Common myeloid progenitor, CD34-positive (primary cell): Measurements from ENCODE around the gene ASTN2.
A peak's percentile ranks its signal among the peaks of the same experiment; 100 is the strongest.

Experiments
- CTCF ChIA-PET: fragments of 350-600 bp; sonication (Branson Sonifier 250); formaldehyde crosslinking; loops from one replicate; lab custom pipeline; 2021; ENCODE audit warnings: antibody characterized with exemption; lab: Charles Lee
- POLR2A ChIA-PET: fragments of 350-600 bp; sonication (Branson Sonifier 250); formaldehyde crosslinking; loops from one replicate; lab custom pipeline; 2021; ENCODE audit warnings: antibody characterized with exemption; lab: Charles Lee
- DNase-seq, 3 donors: peaks; one replicate each; pipeline versions ENCODE4 v3.0.0 to v3.0.0-alpha.2; 2013
- H3K27ac ChIP-seq, 2 experiments: 1 replicate in 1 of 2; 2 replicates in 1 of 2; pipeline ENCODE4 v1.7.0; 2013; ENCODE audit warnings: inconsistent platforms in 2 of 2, low read length in 2 of 2, mild to moderate bottlenecking in 2 of 2, low read depth in 1 of 2, moderate library complexity in 1 of 2; ENCODE audit not compliant: severe bottlenecking in 2 of 2, insufficient read depth in 1 of 2, poor library complexity in 1 of 2
- H3K27me3 ChIP-seq, 5 experiments: replicated peaks in 2 of 5; 1 replicate in 3 of 5; 2 replicates in 2 of 5; pipeline versions ENCODE4 v1.6.1 to v1.7.0; 2013; ENCODE audit warnings: low read length in 4 of 5, mild to moderate bottlenecking in 2 of 5, moderate library complexity in 2 of 5, inconsistent platforms in 1 of 5; ENCODE audit not compliant: insufficient read depth in 5 of 5, control insufficient read depth in 4 of 5
- H3K36me3 ChIP-seq, 4 experiments: 1 replicate in 2 of 4; 2 replicates in 2 of 4; pipeline versions ENCODE4 v1.6.1 to v1.7.0; 2013; ENCODE audit warnings: low read length in 3 of 4, control low read depth in 1 of 4, mild to moderate bottlenecking in 1 of 4; ENCODE audit not compliant: control insufficient read depth in 4 of 4, insufficient read depth in 4 of 4
- H3K4me1 ChIP-seq, 4 experiments: 1 replicate in 3 of 4; 2 replicates in 1 of 4; pipeline versions ENCODE4 v1.6.1 to v1.7.1; 2013; ENCODE audit warnings: low read length in 3 of 4, mild to moderate bottlenecking in 3 of 4, control low read depth in 1 of 4, inconsistent platforms in 1 of 4, moderate library complexity in 1 of 4; ENCODE audit not compliant: control insufficient read depth in 4 of 4, insufficient read depth in 4 of 4; ENCODE audit errors: control extremely low read depth in 1 of 4
- H3K4me3 ChIP-seq, 7 experiments: 1 replicate in 4 of 7; 2 replicates in 3 of 7; pipeline versions ENCODE4 v1.5.1 to v1.7.0; 2013; ENCODE audit warnings: mild to moderate bottlenecking in 7 of 7, low read length in 6 of 7, moderate library complexity in 6 of 7, inconsistent platforms in 2 of 7, low read depth in 2 of 7, control low read depth in 1 of 7; ENCODE audit not compliant: insufficient read depth in 4 of 7, control insufficient read depth in 1 of 7; ENCODE audit errors: extremely low read depth in 1 of 7
- H3K9me3 ChIP-seq, 5 experiments: 1 replicate in 4 of 5; 2 replicates in 1 of 5; pipeline versions ENCODE4 v1.6.1 to v1.7.1; 2013; ENCODE audit warnings: low read length in 4 of 5, mild to moderate bottlenecking in 2 of 5, inconsistent platforms in 1 of 5, low read depth in 1 of 5, moderate library complexity in 1 of 5; ENCODE audit not compliant: control insufficient read depth in 4 of 5, insufficient read depth in 2 of 5; ENCODE audit errors: control extremely low read depth in 1 of 5
- WGBS: methylation state at CpG from one replicate; pipeline ENCODE4 v1.1.5; 2013; ENCODE audit not compliant: insufficient coverage; 5-methylcytosine and 5-hydroxymethylcytosine counted together

Gene ASTN2

GRCh38 chr9:117116084-117116483, 298.8 kb downstream of the ASTN2 start:
- ChIA-PET CTCF (interaction anchor here (2.4 kb wide), 1 partner anchor 11 kb away, joined by 6 read pairs; no protein-coding TSS in a partner anchor), POLR2A (no interaction called here)
- no peaks in the 10 kb centered on the region for H3K4me1 ChIP-seq
- H3K36me3 ChIP-seq = no peaks in the 10 kb centered on the region
- no peak for DNase-seq
- no peak overlapping the region for H3K4me3 ChIP-seq
- no peaks in the 10 kb centered on the region for H3K27me3 ChIP-seq
- H3K27ac ChIP-seq = no peak overlapping the region
- H3K9me3 ChIP-seq = no peaks in the 10 kb centered on the region

GRCh38 chr9:117114768-117115167, 300.1 kb downstream of the ASTN2 start:
- Histone ChIP-seq H3K4me1 (no peaks in the 10 kb centered on the region), H3K36me3 (no peaks in the 10 kb centered on the region), H3K27ac (no peak overlapping the region), H3K4me3 (no peak overlapping the region), H3K9me3 (no peaks in the 10 kb centered on the region), H3K27me3 (no peaks in the 10 kb centered on the region)
- POLR2A ChIA-PET = no interaction called here
- CTCF ChIA-PET = interaction anchor here (1.0 to 1.2 kb wide), 2 partner anchors 9 to 150 kb away, joined by 3 read pairs; no protein-coding TSS in a partner anchor
- no peak for DNase-seq
- 40% methylated on average over 1 of the region's 2 CpGs for WGBS

- H3K36me3 ChIP-seq = no peaks in the 10 kb centered on the region
- H3K27me3 ChIP-seq = no peaks in the 10 kb centered on the region
- H3K4me1 ChIP-seq = peaks cover 0 to 19% (median 10%) of the 10 kb centered on the region in 4 experiments
- WGBS = 48% methylated on average over 6 of the region's 8 CpGs
- ChIA-PET POLR2A (no interaction called here), CTCF (interaction anchor here (1.1 to 1.8 kb wide), 2 partner anchors 12 to 55 kb away, joined by 4 to 6 read pairs; no protein-coding TSS in a partner anchor)
- no peaks in the 10 kb centered on the region for H3K9me3 ChIP-seq
- H3K4me3 ChIP-seq = peak overlapping the region in 1 of 7 experiments; percentile 16
- no peak overlapping the region for H3K27ac ChIP-seq
- peak; percentile 4 to 48 (median 6) for DNase-seq
Observed at GRCh38 chr9:117104716-117105495, 310.0 kb downstream of the ASTN2 start.

GRCh38 chr9:117104206-117104605, 310.7 kb downstream of the ASTN2 start:
- Histone ChIP-seq H3K27ac (no peak overlapping the region), H3K27me3 (no peaks in the 10 kb centered on the region), H3K4me1 (peaks cover 0 to 19% (median 10%) of the 10 kb centered on the region in 4 experiments), H3K36me3 (no peaks in the 10 kb centered on the region), H3K9me3 (no peaks in the 10 kb centered on the region), H3K4me3 (no peak overlapping the region)
- no CpG with 5 or more reads among the region's 1 CpG for WGBS
- POLR2A ChIA-PET = no interaction called here
- no peak for DNase-seq
- CTCF ChIA-PET = interaction anchor here (1.1 kb wide), 1 partner anchor 55 kb away, joined by 4 read pairs; no protein-coding TSS in a partner anchor

GRCh38 chr9:117103438-117104110, 311.3 kb downstream of the ASTN2 start:
- Histone ChIP-seq H3K27me3 (no peaks in the 10 kb centered on the region), H3K27ac (no peak overlapping the region), H3K4me3 (no peak overlapping the region), H3K36me3 (no peaks in the 10 kb centered on the region), H3K4me1 (peaks cover 0 to 19% (median 10%) of the 10 kb centered on the region in 4 experiments), H3K9me3 (no peaks in the 10 kb centered on the region)
- peak in 1 of 3 donors; percentile 39 for DNase-seq
- ChIA-PET CTCF (interaction anchor here (1.1 kb wide), 1 partner anchor 56 kb away, joined by 4 read pairs; no protein-coding TSS in a partner anchor), POLR2A (no interaction called here)
- WGBS = 10% methylated on average over 1 of the region's 3 CpGs

- Histone ChIP-seq H3K4me3 (no peak overlapping the region), H3K27ac (no peak overlapping the region), H3K27me3 (no peaks in the 10 kb centered on the region), H3K36me3 (no peaks in the 10 kb centered on the region), H3K9me3 (no peaks in the 10 kb centered on the region), H3K4me1 (peaks cover 0 to 19% (median 10%) of the 10 kb centered on the region in 4 experiments)
- ChIA-PET CTCF (no interaction called here), POLR2A (no interaction called here)
- 90% methylated on average over 1 of the region's 1 CpG for WGBS
- peak in 1 of 3 donors; percentile 7 for DNase-seq
Observed at GRCh38 chr9:117101008-117101407, 313.8 kb downstream of the ASTN2 start.

GRCh38 chr9:117098331-117098730, 316.5 kb downstream of the ASTN2 start:
- CTCF ChIA-PET = interaction anchor here (0.7 kb wide), 1 partner anchor 38 kb away, joined by 3 read pairs; no protein-coding TSS in a partner anchor
- H3K9me3 ChIP-seq = no peaks in the 10 kb centered on the region

More at GRCh38 chr9:117098331-117098730, 316.5 kb downstream of the ASTN2 start:
- Histone ChIP-seq H3K4me1 (peaks cover 0 to 2% (median under 1%) of the 10 kb centered on the region in 4 experiments), H3K36me3 (no peaks in the 10 kb centered on the region), H3K27me3 (no peaks in the 10 kb centered on the region), H3K27ac (no peak overlapping the region), H3K4me3 (no peak overlapping the region)
- DNase-seq = no peak
- 71% methylated on average over 1 of the region's 3 CpGs for WGBS
- POLR2A ChIA-PET = no interaction called here
